ENCODE results near the gene ASF1B. TPM values are rescaled to one million over a fixed set of nuclear protein-coding genes. Genes with fewer than 3 reads are reported as not detected.
A peak's percentile ranks its signal among the peaks of the same experiment; 100 is the strongest.

The ASF1B gene
- total RNA-seq, 3 donors from 2014 or later (not counting 1 experiment from before 2014, with no cell fraction given): 4.5 to 5.5 (median 4.8) TPM

DNA sequence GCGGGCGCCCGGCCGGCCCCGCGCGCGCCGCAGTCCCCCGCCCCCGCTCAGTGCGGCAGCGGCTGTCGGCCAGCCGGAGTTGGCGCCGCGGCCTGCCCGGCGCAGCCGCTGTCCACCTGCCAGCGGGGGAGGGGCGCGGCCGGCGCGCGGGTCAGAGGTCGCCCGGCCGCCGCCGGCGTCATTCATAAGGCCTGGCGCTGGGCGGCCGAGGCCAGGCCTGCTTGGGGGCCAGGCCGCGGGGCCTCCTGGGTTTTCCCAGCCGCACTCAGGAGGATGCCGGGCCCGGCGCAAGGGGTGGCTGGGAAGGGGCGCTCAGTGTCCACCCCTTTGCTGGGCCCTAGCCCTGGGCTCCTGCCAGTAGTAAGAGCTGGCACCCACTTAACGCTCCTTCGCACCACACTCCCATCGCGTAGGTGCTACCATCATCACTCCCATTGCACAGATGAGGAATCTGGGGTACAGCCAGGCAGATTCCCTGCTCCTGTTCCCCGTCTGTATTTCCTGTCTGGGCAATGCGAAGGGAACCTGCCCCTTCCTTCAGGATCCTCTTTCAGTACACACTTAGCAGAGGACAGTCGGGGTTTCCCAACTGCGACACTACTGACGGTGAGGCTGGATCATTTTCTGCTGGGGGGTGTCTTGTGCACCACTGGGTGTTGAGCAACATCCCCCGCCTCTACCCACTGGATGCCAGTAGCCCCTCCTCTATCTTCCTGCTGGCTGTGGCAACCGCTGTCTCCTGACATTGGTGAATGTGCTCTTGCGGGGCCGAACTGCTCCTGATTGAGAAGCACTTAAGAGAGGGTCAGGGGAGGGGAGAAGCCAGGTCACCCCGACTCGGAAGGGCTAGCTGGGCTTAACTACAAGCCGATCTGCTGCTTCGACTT, 18.0 kb downstream of the ASF1B start:
- no peaks in the 10 kb centered on the region for H3K36me3 ChIP-seq (ENCODE audit: control insufficient read depth, insufficient read depth, low read length)
- Mint-ChIP-seq H3K36me3 (no peaks in the 10 kb centered on the region), H3K9me3 (no peaks in the 10 kb centered on the region), H3K27ac (peak overlapping the region; percentile 94 to 97), H3K4me3 (peak overlapping the region; percentile 97), H3K4me1 (peaks cover 27 to 36% of the 10 kb centered on the region in 2 donors), H3K27me3 (ENCODE audit: low read depth in 2 of 2) (no peaks in the 10 kb centered on the region)
- peak overlapping the region; percentile 60 for H3K4me3 ChIP-seq (ENCODE audit: low read length)
- no peaks in the 10 kb centered on the region for H3K27me3 ChIP-seq (ENCODE audit: control insufficient read depth, insufficient read depth, low read length)
- peak overlapping the region; percentile 99 for H3K27ac ChIP-seq (ENCODE audit: low read length)
- TF ChIP-seq, protein P1, sequence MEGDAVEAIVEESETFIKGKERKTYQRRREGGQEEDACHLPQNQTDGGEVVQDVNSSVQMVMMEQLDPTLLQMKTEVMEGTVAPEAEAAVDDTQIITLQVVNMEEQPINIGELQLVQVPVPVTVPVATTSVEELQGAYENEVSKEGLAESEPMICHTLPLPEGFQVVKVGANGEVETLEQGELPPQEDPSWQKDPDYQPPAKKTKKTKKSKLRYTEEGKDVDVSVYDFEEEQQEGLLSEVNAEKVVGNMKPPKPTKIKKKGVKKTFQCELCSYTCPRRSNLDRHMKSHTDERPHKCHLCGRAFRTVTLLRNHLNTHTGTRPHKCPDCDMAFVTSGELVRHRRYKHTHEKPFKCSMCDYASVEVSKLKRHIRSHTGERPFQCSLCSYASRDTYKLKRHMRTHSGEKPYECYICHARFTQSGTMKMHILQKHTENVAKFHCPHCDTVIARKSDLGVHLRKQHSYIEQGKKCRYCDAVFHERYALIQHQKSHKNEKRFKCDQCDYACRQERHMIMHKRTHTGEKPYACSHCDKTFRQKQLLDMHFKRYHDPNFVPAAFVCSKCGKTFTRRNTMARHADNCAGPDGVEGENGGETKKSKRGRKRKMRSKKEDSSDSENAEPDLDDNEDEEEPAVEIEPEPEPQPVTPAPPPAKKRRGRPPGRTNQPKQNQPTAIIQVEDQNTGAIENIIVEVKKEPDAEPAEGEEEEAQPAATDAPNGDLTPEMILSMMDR (IDR thresholded peaks at IDR 0.05): no peak
- intact Hi-C loops (cut with micrococcal nuclease): loop anchor here (1.0 to 5.0 kb wide), 3 partner anchors 18 to 36 kb away; partner anchors contain the start of genes ASF1B and SAMD1
- peak; percentile 39 to 53 (median 48) for ATAC-seq
- H3K9me3 ChIP-seq (ENCODE audit: control insufficient read depth, insufficient read depth, low read length): no peaks in the 10 kb centered on the region
- WGBS (ENCODE audit: insufficient coverage): 3% methylated on average over 61 of the region's 61 CpGs
- peak; percentile 64 to 79 for DNase-seq
- H3K4me1 ChIP-seq (ENCODE audit: control insufficient read depth, insufficient read depth, low read length): peaks cover 45% of the 10 kb centered on the region

DNA sequence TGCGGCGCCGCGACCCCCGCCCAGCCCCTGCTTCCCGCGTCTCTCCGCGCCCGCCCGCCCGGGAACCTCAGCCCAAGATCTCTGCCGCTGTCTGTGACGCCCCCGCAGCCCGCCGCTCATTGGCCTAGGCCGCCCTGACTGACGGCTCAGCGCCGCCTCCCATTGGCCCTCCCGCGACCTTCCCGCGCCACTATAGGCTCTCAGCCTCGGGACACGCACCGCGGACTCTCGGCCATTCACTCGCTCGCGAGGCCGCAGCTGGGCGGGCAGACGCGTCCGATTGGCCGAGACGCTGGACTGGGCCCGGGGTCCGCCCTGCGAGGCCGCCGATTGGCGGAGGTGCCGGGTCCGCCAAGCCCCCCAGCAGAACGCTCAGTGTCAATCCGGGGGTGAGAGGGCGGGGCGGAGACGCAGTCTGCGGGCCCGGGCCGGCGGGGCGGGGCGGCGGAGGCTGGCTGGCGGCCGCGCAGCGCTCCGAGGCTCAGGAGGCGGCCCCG, 18.7 kb downstream of the ASF1B start, which contains the start of gene PRKACA:
Gene PRKACA, minus strand, starts transcription at position 95 of the 497 bp plus-strand sequence. CDS start 215 bp downstream, outside the sequence.
- H3K27ac Mint-ChIP-seq: peak within 1 kb of the TSS; percentile 94 to 97
- H3K9me3 Mint-ChIP-seq: no peaks in the 10 kb centered on the region
- Histone ChIP-seq H3K4me3 (ENCODE audit: low read length) (peak within 1 kb of the TSS; percentile 65), H3K27me3 (ENCODE audit: control insufficient read depth, insufficient read depth, low read length) (no peaks in the 10 kb centered on the region), H3K27ac (ENCODE audit: low read length) (peak within 1 kb of the TSS; percentile 99), H3K36me3 (ENCODE audit: control insufficient read depth, insufficient read depth, low read length) (no peaks in the 10 kb centered on the region), H3K9me3 (ENCODE audit: control insufficient read depth, insufficient read depth, low read length) (no peaks in the 10 kb centered on the region), H3K4me1 (ENCODE audit: control insufficient read depth, insufficient read depth, low read length) (peaks cover 52% of the 10 kb centered on the region)
- peaks cover 27 to 36% of the 10 kb centered on the region in 2 donors for H3K4me1 Mint-ChIP-seq
- ATAC-seq (peak; percentile 85 to 96 (median 88)), DNase-seq (peak; percentile 98 to 99)
- no peaks in the 10 kb centered on the region for H3K36me3 Mint-ChIP-seq
- under 1% methylated on average over 67 of the region's 67 CpGs for WGBS (ENCODE audit: insufficient coverage)
- intact Hi-C loops (cut with micrococcal nuclease): loop anchor here (1.0 to 5.0 kb wide), 3 partner anchors 19 to 35 kb away; partner anchors contain the start of genes ASF1B and SAMD1
- no peaks in the 10 kb centered on the region for H3K27me3 Mint-ChIP-seq (ENCODE audit: low read depth in 2 of 2)
- TF ChIP-seq, protein P1 (IDR thresholded peaks at IDR 0.05): no peak
- H3K4me3 Mint-ChIP-seq: peak within 1 kb of the TSS; percentile 97

DNA sequence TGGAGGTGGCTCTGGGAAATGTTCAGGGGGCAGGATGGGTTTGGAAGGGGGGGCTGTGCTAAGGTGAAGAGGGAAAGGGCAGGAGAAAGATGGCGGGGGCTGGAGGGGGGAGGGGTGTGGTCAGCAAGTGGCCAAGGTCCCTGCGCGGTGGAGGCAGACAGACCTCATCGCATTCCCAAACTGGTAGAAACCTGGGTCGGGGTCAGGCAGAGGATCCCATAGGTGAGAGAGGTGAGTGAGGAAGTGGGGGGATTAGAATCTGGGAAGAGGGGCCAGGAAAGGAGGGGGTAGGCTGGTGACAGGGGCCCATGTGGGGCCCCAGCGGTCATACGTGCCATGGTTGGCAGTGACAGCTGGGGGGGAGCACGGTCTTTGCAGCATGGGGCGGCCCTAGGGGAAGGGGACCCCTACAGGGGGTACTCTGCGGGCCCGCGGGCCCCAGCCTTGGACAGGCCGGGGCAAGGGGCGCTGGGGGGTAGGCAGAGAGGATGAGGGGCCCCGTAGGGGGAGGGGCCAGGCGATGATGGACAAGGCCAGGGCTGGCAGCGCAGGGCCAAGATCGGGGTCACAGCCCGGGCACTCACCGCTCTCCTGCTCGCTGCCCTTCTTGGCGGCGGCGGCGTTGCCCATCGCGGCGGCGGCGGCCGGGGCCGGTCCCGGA, 19.3 kb downstream of the ASF1B start:
- Mint-ChIP-seq H3K36me3 (no peaks in the 10 kb centered on the region), H3K4me3 (peak overlapping the region; percentile 87), H3K9me3 (no peaks in the 10 kb centered on the region), H3K27ac (peak overlapping the region; percentile 73 to 94), H3K27me3 (ENCODE audit: low read depth in 2 of 2) (no peaks in the 10 kb centered on the region), H3K4me1 (peaks cover 27 to 36% of the 10 kb centered on the region in 2 donors)
- peak; percentile 41 to 43 for DNase-seq
- WGBS (ENCODE audit: insufficient coverage): 1% methylated on average over 33 of the region's 33 CpGs
- Histone ChIP-seq H3K9me3 (ENCODE audit: control insufficient read depth, insufficient read depth, low read length) (no peaks in the 10 kb centered on the region), H3K27ac (ENCODE audit: low read length) (peak overlapping the region; percentile 21), H3K4me1 (ENCODE audit: control insufficient read depth, insufficient read depth, low read length) (peaks cover 54% of the 10 kb centered on the region), H3K4me3 (ENCODE audit: low read length) (peak overlapping the region; percentile 65), H3K27me3 (ENCODE audit: control insufficient read depth, insufficient read depth, low read length) (no peaks in the 10 kb centered on the region), H3K36me3 (ENCODE audit: control insufficient read depth, insufficient read depth, low read length) (no peaks in the 10 kb centered on the region)
- intact Hi-C loops (cut with micrococcal nuclease): loop anchor here (5.0 kb wide), 1 partner anchor 35 kb away; no protein-coding TSS in a partner anchor
- ATAC-seq: no peak
- TF ChIP-seq, protein P1 (IDR thresholded peaks at IDR 0.05): no peak

Measured in natural killer cell (primary cell).